Neural cell (in vitro differentiated cells): Measurements from ENCODE around the gene SERPINE1. TPM values are rescaled to one million over a fixed set of nuclear protein-coding genes. Genes with fewer than 3 reads are reported as not detected.

Experiments
- H2AFZ ChIP-seq: fragments of 200-600, 300-800 bp; sonication (generic), shearing (Covaris generic); 2 replicates; pipeline ENCODE4 v1.6.0; 2014; ENCODE audit warnings: low read depth, mild to moderate bottlenecking, antibody characterized with exemption, low read length, moderate library complexity
- H3F3A ChIP-seq: fragments of 200-600 bp; shearing (Covaris generic); 2 replicates; pipeline ENCODE4 v1.6.1; 2016; ENCODE audit warnings: mild to moderate bottlenecking, moderate library complexity, mixed read lengths, antibody characterized with exemption, low read length; ENCODE audit not compliant: insufficient read depth, poor library complexity, severe bottlenecking
- H3K27ac ChIP-seq: fragments of 200-600, 300-800 bp; sonication (generic), shearing (Covaris generic); 2 replicates; pipeline ENCODE4 v1.5.1; 2014; ENCODE audit warnings: mild to moderate bottlenecking, low read length, moderate library complexity
- H3K27me3 ChIP-seq: fragments of 300-800, 200-600 bp; sonication (generic), shearing (Covaris generic); 2 replicates; pipeline ENCODE4 v1.6.0; 2014; ENCODE audit warnings: mild to moderate bottlenecking, low read depth, low read length, moderate library complexity; ENCODE audit not compliant: insufficient read depth
- H3K36me3 ChIP-seq: fragments of 300-800, 200-600 bp; sonication (generic), shearing (Covaris generic); 2 replicates; pipeline ENCODE4 v1.5.1; 2014; ENCODE audit warnings: mild to moderate bottlenecking, antibody characterized with exemption, low read length, moderate library complexity; ENCODE audit not compliant: insufficient read depth
- H3K4me2 ChIP-seq: fragments of 300-800, 200-600 bp; sonication (generic), shearing (Covaris generic); 2 replicates; pipeline ENCODE4 v1.6.0; 2014; ENCODE audit warnings: mild to moderate bottlenecking, low read length
- H3K4me3 ChIP-seq: fragments of 300-800, 200-600 bp; sonication (generic), shearing (Covaris generic); 2 replicates; pipeline ENCODE4 v1.5.1; 2014; ENCODE audit warnings: mild to moderate bottlenecking, low read length, moderate library complexity
- H3K79me2 ChIP-seq: fragments of 200-600 bp; shearing (Covaris generic); replicated peaks from 2 replicates; pipeline ENCODE4 v1.6.0; 2014; ENCODE audit warnings: mild to moderate bottlenecking, low read length, moderate library complexity; ENCODE audit not compliant: insufficient read depth
- H3K9ac ChIP-seq: fragments of 300-800, 200-600 bp; sonication (generic), shearing (Covaris generic); 2 replicates; pipeline ENCODE4 v1.6.1; 2016; ENCODE audit warnings: mild to moderate bottlenecking, low read length, mixed read lengths
- H3K9me2 ChIP-seq: fragments of 200-600 bp; shearing (Covaris generic); 2 replicates; pipeline ENCODE4 v1.6.1; 2016; ENCODE audit warnings: mild to moderate bottlenecking, low read length, mixed read lengths; ENCODE audit not compliant: insufficient read depth
- H3K9me3 ChIP-seq: fragments of 200-600, 300-800 bp; sonication (generic), shearing (Covaris generic); 2 replicates; pipeline ENCODE4 v1.6.1; 2016; ENCODE audit warnings: mild to moderate bottlenecking, mixed run types, low read length, moderate library complexity, mixed read lengths
- H4K20me1 ChIP-seq: fragments of 200-600 bp; shearing (Covaris generic); 2 replicates; pipeline ENCODE4 v1.6.1; 2016; ENCODE audit warnings: mild to moderate bottlenecking, mixed run types; ENCODE audit not compliant: insufficient read depth
- CTCF ChIP-seq: fragments of 450-650 bp; IDR thresholded peaks from 2 replicates; pipeline ENCODE4 v1.5.1; 2014; ENCODE audit warnings: antibody characterized with exemption, mild to moderate bottlenecking, moderate library complexity; ENCODE audit not compliant: poor library complexity, severe bottlenecking
- EP300 ChIP-seq: fragments of 450-650 bp; conservative IDR thresholded peaks from 2 replicates; pipeline ENCODE4 v1.6.1; 2014; ENCODE audit warnings: antibody characterized with exemption, mild to moderate bottlenecking, moderate library complexity; ENCODE audit not compliant: poor library complexity, severe bottlenecking
- EZH2 ChIP-seq: fragments of 200-600, 300-800 bp; shearing (Covaris generic), sonication (generic); IDR thresholded peaks from 2 replicates; pipeline ENCODE4 v1.6.1; 2014; ENCODE audit warnings: antibody characterized with exemption, low read length, borderline replicate concordance, mild to moderate bottlenecking; ENCODE audit not compliant: insufficient read depth, poor library complexity, severe bottlenecking
- MXI1 ChIP-seq: fragments of 450-650 bp; conservative IDR thresholded peaks from 2 replicates; pipeline ENCODE4 v1.6.1; 2014; ENCODE audit warnings: antibody characterized with exemption, mild to moderate bottlenecking; ENCODE audit not compliant: poor library complexity, severe bottlenecking
- POLR2AphosphoS5 ChIP-seq: IDR thresholded peaks from 2 replicates; pipeline ENCODE4 v1.6.1; 2012
- RAD21 ChIP-seq: fragments of 450-650 bp; conservative IDR thresholded peaks from 2 replicates; pipeline ENCODE4 v1.6.1; 2014; ENCODE audit warnings: antibody characterized with exemption, mild to moderate bottlenecking, moderate library complexity
- REST ChIP-seq: IDR thresholded peaks from 2 replicates; pipeline ENCODE4 v1.6.1; 2012; ENCODE audit warnings: borderline replicate concordance
- SMC3 ChIP-seq: fragments of 450-650 bp; conservative IDR thresholded peaks from 2 replicates; pipeline ENCODE4 v1.6.1; 2014; ENCODE audit warnings: antibody characterized with exemption, mild to moderate bottlenecking, moderate library complexity; ENCODE audit not compliant: poor library complexity
- TAF1 ChIP-seq: IDR thresholded peaks from 2 replicates; pipeline ENCODE4 v1.6.1; 2012; ENCODE audit warnings: low read depth
- polyA plus RNA-seq: library from polyadenylated mRNA; depleted of rRNA; stranded (reverse); fragments of >200 nt; gene quantifications from 2 replicates; pipeline ENCODE4 v1.2.3, GENCODE V29; 2014

SERPINE1 gene
- polyA plus RNA-seq, 1 donor from 2014 or later = 0.12 TPM

- no peak within 1 kb of the TSS for H3K9ac ChIP-seq
- H3K27ac ChIP-seq = no peak within 1 kb of the TSS
- no peaks in the 10 kb centered on the region for H3K27me3 ChIP-seq
- H4K20me1 ChIP-seq = no peaks in the 10 kb centered on the region
- no peaks in the 10 kb centered on the region for H3K79me2 ChIP-seq
- H3K9me3 ChIP-seq = no peaks in the 10 kb centered on the region
- H3K36me3 ChIP-seq = no peaks in the 10 kb centered on the region
- no peak within 1 kb of the TSS for H3K4me2 ChIP-seq
- no peaks in the 10 kb centered on the region for H3K9me2 ChIP-seq
- no peak for TF ChIP-seq EP300
- TF ChIP-seq EZH2 = no peak
- TF ChIP-seq POLR2AphosphoS5 = no peak
- no peak for TF ChIP-seq REST
- H3F3A ChIP-seq = no peaks in the 10 kb centered on the region
- H3K4me3 ChIP-seq = no peak within 1 kb of the TSS
- no peak within 1 kb of the TSS for H2AFZ ChIP-seq
Measured at GRCh38 chr7:101085162-101085964, 41.5 kb upstream of the SERPINE1 start, which contains the start of gene TRIM56. TSS of gene TRIM56 (plus strand) at chr7:101085481. CDS start at chr7:101087313, 1,832 bp downstream.

GRCh38 chr7:101087334-101088068, 39.4 kb upstream of the SERPINE1 start:
- Histone ChIP-seq H3K9me2 (no peaks in the 10 kb centered on the region), H3K4me3 (no peak overlapping the region), H3K9ac (no peak overlapping the region), H3K9me3 (no peaks in the 10 kb centered on the region), H2AFZ (no peak overlapping the region), H3F3A (no peaks in the 10 kb centered on the region), H3K27me3 (no peaks in the 10 kb centered on the region), H3K36me3 (no peaks in the 10 kb centered on the region), H3K4me2 (no peak overlapping the region), H3K27ac (no peak overlapping the region), H3K79me2 (no peaks in the 10 kb centered on the region), H4K20me1 (no peaks in the 10 kb centered on the region)
- no peak for TF ChIP-seq EZH2
- TF ChIP-seq REST = no peak
- TF ChIP-seq EP300 = no peak
- no peak for TF ChIP-seq RAD21
- TF ChIP-seq TAF1 = no peak
- no peak for TF ChIP-seq MXI1
- TF ChIP-seq SMC3 = no peak
- TF ChIP-seq POLR2AphosphoS5 = no peak
- TF ChIP-seq CTCF = no peak
